H9 (cell line): ENCODE data around the gene ABHD5. TPM values are rescaled to one million over a fixed set of nuclear protein-coding genes. Genes with fewer than 3 reads are reported as not detected.

Source experiments
- DNase-seq: peaks from one replicate; pipeline ENCODE4 v3.0.0-alpha.2; 2017
- H2AFZ ChIP-seq: one replicate; pipeline ENCODE4 v1.6.1; 2013; ENCODE audit warnings: mild to moderate bottlenecking, low read length, control low read depth, moderate library complexity
- H2AK5ac ChIP-seq: 2 replicates; pipeline ENCODE4 v1.6.1; 2013; ENCODE audit warnings: low read length, control low read depth, mixed read lengths; ENCODE audit not compliant: insufficient read length
- H2BK120ac ChIP-seq: one replicate; pipeline ENCODE4 v1.6.1; 2013; ENCODE audit warnings: low read depth, mild to moderate bottlenecking, low read length, control low read depth, inconsistent platforms; ENCODE audit not compliant: poor library complexity, severe bottlenecking
- H2BK12ac ChIP-seq: 2 replicates; pipeline ENCODE4 v1.6.1; 2013; ENCODE audit warnings: low read length, control low read depth, mixed read lengths, low read depth; ENCODE audit not compliant: insufficient read length
- H2BK15ac ChIP-seq: 2 replicates; pipeline ENCODE4 v1.6.1; 2013; ENCODE audit warnings: low read depth, low read length, control low read depth
- H2BK20ac ChIP-seq: one replicate; pipeline ENCODE4 v1.6.1; 2013; ENCODE audit warnings: low read depth, mild to moderate bottlenecking, low read length, control low read depth, inconsistent platforms; ENCODE audit not compliant: poor library complexity, severe bottlenecking
- H2BK5ac ChIP-seq: 2 replicates; pipeline ENCODE4 v1.6.1; 2013; ENCODE audit warnings: low read length, control low read depth, mixed read lengths; ENCODE audit not compliant: insufficient read length
- H3K14ac ChIP-seq: 2 replicates; pipeline ENCODE4 v1.6.1; 2013; ENCODE audit warnings: low read length, control low read depth; ENCODE audit not compliant: insufficient read depth
- H3K18ac ChIP-seq: 2 replicates; pipeline ENCODE4 v1.6.1; 2013; ENCODE audit warnings: low read depth, mild to moderate bottlenecking, mixed read lengths, low read length, control low read depth; ENCODE audit not compliant: insufficient read length
- H3K23ac ChIP-seq: 2 replicates; pipeline ENCODE4 v1.6.1; 2013; ENCODE audit warnings: low read length, control low read depth, mixed read lengths, low read depth; ENCODE audit not compliant: insufficient read length
- H3K23me2 ChIP-seq: 2 replicates; pipeline ENCODE4 v1.6.1; 2013; ENCODE audit warnings: low read depth, mild to moderate bottlenecking, mixed read lengths, low read length, control low read depth; ENCODE audit not compliant: insufficient read length, poor library complexity, severe bottlenecking
- H3K27ac ChIP-seq: 2 replicates; pipeline ENCODE4 v1.5.1; 2013; ENCODE audit warnings: low read length, control low read depth, mixed read lengths, low read depth; ENCODE audit not compliant: insufficient read length
- H3K27me3 ChIP-seq: 2 replicates; pipeline ENCODE4 v1.6.1; 2013; ENCODE audit warnings: low read length, control low read depth, inconsistent platforms; ENCODE audit not compliant: insufficient read depth
- H3K4ac ChIP-seq: 2 replicates; pipeline ENCODE4 v1.6.1; 2013; ENCODE audit warnings: low read depth, mild to moderate bottlenecking, control low read depth, inconsistent platforms, low read length, moderate library complexity
- H3K4me1 ChIP-seq: 2 replicates; pipeline ENCODE4 v1.6.1; 2013; ENCODE audit warnings: low read length, control low read depth, inconsistent platforms; ENCODE audit not compliant: insufficient read depth
- H3K4me2 ChIP-seq: 2 replicates; pipeline ENCODE4 v1.6.1; 2013; ENCODE audit warnings: low read length, control low read depth, mixed read lengths; ENCODE audit not compliant: insufficient read length, insufficient read depth
- H3K56ac ChIP-seq: 2 replicates; pipeline ENCODE4 v1.6.1; 2013; ENCODE audit warnings: low read depth, mild to moderate bottlenecking, mixed read lengths, low read length, control low read depth; ENCODE audit not compliant: insufficient read length
- H3K79me1 ChIP-seq: 2 replicates; pipeline ENCODE4 v1.6.1; 2013; ENCODE audit warnings: low read depth, mild to moderate bottlenecking, moderate library complexity, low read length, control low read depth, inconsistent platforms; ENCODE audit not compliant: insufficient read depth, poor library complexity, severe bottlenecking
- H3K79me2 ChIP-seq: 2 replicates; pipeline ENCODE4 v1.6.1; 2013; ENCODE audit warnings: low read length, control low read depth, inconsistent platforms; ENCODE audit not compliant: insufficient read depth
- H3K9ac ChIP-seq: 2 replicates; pipeline ENCODE4 v1.6.1; 2013; ENCODE audit warnings: low read length, control low read depth, mixed read lengths; ENCODE audit not compliant: insufficient read length; ENCODE audit errors: extremely low read depth
- H3K9me3 ChIP-seq: one replicate; pipeline ENCODE4 v1.6.1; 2013; ENCODE audit warnings: low read depth, low read length, inconsistent platforms; ENCODE audit not compliant: control insufficient read depth
- H3T11ph ChIP-seq: one replicate; pipeline ENCODE4 v1.6.1; 2013; ENCODE audit warnings: mild to moderate bottlenecking, low read length, control low read depth, inconsistent platforms
- H4K20me1 ChIP-seq: one replicate; pipeline ENCODE4 v1.6.1; 2013; ENCODE audit not compliant: control insufficient read depth, insufficient read length, insufficient read depth
- H4K5ac ChIP-seq: 2 replicates; pipeline ENCODE4 v1.6.1; 2013; ENCODE audit warnings: low read depth, mild to moderate bottlenecking, mixed read lengths, low read length, control low read depth; ENCODE audit not compliant: insufficient read length
- H4K8ac ChIP-seq: replicated peaks from 2 replicates; pipeline ENCODE4 v1.6.1; 2013; ENCODE audit warnings: low read length, control low read depth, mixed read lengths, low read depth; ENCODE audit not compliant: insufficient read length
- H4K91ac ChIP-seq: 2 replicates; pipeline ENCODE4 v1.6.1; 2013; ENCODE audit warnings: low read depth, mild to moderate bottlenecking, moderate library complexity, mixed read lengths, low read length, control low read depth; ENCODE audit not compliant: insufficient read length
- H3K27ac Mint-ChIP-seq, 3 experiments: 2 replicates in 2 of 3; 3 replicates in 1 of 3; pipeline ENCODE4 v1.8.0; 2020 to 2021; ENCODE audit warnings: mixed read lengths in 3 of 3, mild to moderate bottlenecking in 1 of 3, moderate library complexity in 1 of 3
- H3K27me3 Mint-ChIP-seq: 2 replicates; pipeline ENCODE4 v1.8.0; 2021; ENCODE audit warnings: low read depth, mild to moderate bottlenecking, moderate library complexity, mixed read lengths
- H3K36me3 Mint-ChIP-seq, 3 experiments: 2 replicates in 2 of 3; 3 replicates in 1 of 3; pipeline ENCODE4 v1.8.0; 2020 to 2021; ENCODE audit warnings: low read depth in 3 of 3, mixed read lengths in 3 of 3; ENCODE audit not compliant: insufficient read depth in 1 of 3
- H3K4me1 Mint-ChIP-seq, 2 experiments: 2 replicates each; pipeline ENCODE4 v1.8.0; 2020; ENCODE audit warnings: mixed read lengths in 2 of 2
- H3K4me3 Mint-ChIP-seq, 2 experiments: 2 replicates in 1 of 2; 3 replicates in 1 of 2; pipeline ENCODE4 v1.8.0; 2020 to 2021; ENCODE audit warnings: mild to moderate bottlenecking in 2 of 2, mixed read lengths in 2 of 2, moderate library complexity in 1 of 2
- H3K9me3 Mint-ChIP-seq, 2 experiments: 2 replicates in 1 of 2; 3 replicates in 1 of 2; pipeline ENCODE4 v1.8.0; 2020; ENCODE audit warnings: mild to moderate bottlenecking in 2 of 2, mixed read lengths in 2 of 2, moderate library complexity in 1 of 2
- whole genome bisulfite sequencing: extraction: QIAGEN DNeasy Blood & Tissue Kit; methylation state at CpG from one replicate; pipeline ENCODE4 v1.1.7; 2013; ENCODE audit warnings: missing lambda C conversion rate, low lambda C conversion rate, mixed read lengths; ENCODE audit not compliant: insufficient read length; ENCODE audit errors: extremely low coverage; 5-methylcytosine and 5-hydroxymethylcytosine counted together
- total RNA-seq: library from RNA; stranded (reverse); gene quantifications from 2 replicates; pipeline ENCODE4 v1.2.1, GENCODE V29; 2021
- TF ChIP-seq, protein P1 (sequence below): fragments of 200-600 bp; sonication (generic); conservative IDR thresholded peaks from 3 replicates; pipeline ENCODE4 v1.8.0; 2021; ENCODE audit warnings: antibody characterized with exemption, mild to moderate bottlenecking

Gene ABHD5
- total RNA-seq, 1 experiment from 2014 or later: 13.1 TPM

DNA sequence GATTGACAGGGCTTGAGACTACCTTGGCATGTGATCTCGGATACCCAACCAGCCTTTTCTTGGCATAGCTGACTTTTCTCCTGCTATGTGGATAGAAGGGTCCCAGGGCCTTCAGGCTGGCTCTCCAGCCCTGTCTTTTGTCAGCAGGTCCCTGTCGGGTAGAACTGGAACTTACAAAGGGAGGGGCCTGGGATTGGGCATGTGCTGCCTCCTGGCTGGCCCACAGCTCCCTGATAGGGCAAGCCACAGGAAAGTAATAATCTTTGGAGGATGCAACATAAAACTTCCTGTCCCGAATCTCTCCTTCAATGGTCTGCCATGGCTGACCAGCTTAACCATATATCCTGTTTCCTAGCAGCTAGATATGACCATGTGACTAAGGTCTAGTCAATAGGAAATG lies 89.1 kb downstream of the ABHD5 start:
- Histone ChIP-seq H3K4me1 (no peaks in the 10 kb centered on the region), H4K5ac (no peak overlapping the region), H3K79me2 (no peaks in the 10 kb centered on the region), H3K4me2 (no peak overlapping the region), H4K8ac (no peak overlapping the region), H2BK12ac (no peak overlapping the region), H3K79me1 (no peaks in the 10 kb centered on the region), H2BK5ac (no peak overlapping the region), H4K91ac (no peak overlapping the region), H3K56ac (no peak overlapping the region), H3K9me3 (no peaks in the 10 kb centered on the region), H3K18ac (no peak overlapping the region), H3K23ac (no peak overlapping the region), H3K4ac (no peak overlapping the region), H3K9ac (no peak overlapping the region), H3K23me2 (no peaks in the 10 kb centered on the region), H2BK15ac (no peak overlapping the region), H4K20me1 (no peaks in the 10 kb centered on the region), H2AK5ac (no peak overlapping the region), H3K27me3 (no peaks in the 10 kb centered on the region), H3K14ac (no peak overlapping the region), H2BK120ac (no peak overlapping the region), H3K27ac (no peak overlapping the region), H2BK20ac (no peak overlapping the region), H3T11ph (no peak overlapping the region), H2AFZ (no peak overlapping the region)
- DNase-seq: peak; percentile 6
- Mint-ChIP-seq H3K36me3 (no peaks in the 10 kb centered on the region), H3K27ac (no peak overlapping the region), H3K9me3 (peaks cover 2 to 3% of the 10 kb centered on the region in 2 experiments; a peak in 3 of 5 replicates), H3K4me1 (no peaks in the 10 kb centered on the region), H3K4me3 (no peak overlapping the region), H3K27me3 (peaks cover 8% of the 10 kb centered on the region)
- TF ChIP-seq, protein P1, sequence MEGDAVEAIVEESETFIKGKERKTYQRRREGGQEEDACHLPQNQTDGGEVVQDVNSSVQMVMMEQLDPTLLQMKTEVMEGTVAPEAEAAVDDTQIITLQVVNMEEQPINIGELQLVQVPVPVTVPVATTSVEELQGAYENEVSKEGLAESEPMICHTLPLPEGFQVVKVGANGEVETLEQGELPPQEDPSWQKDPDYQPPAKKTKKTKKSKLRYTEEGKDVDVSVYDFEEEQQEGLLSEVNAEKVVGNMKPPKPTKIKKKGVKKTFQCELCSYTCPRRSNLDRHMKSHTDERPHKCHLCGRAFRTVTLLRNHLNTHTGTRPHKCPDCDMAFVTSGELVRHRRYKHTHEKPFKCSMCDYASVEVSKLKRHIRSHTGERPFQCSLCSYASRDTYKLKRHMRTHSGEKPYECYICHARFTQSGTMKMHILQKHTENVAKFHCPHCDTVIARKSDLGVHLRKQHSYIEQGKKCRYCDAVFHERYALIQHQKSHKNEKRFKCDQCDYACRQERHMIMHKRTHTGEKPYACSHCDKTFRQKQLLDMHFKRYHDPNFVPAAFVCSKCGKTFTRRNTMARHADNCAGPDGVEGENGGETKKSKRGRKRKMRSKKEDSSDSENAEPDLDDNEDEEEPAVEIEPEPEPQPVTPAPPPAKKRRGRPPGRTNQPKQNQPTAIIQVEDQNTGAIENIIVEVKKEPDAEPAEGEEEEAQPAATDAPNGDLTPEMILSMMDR: no peak
- WGBS: no CpG with 5 or more reads among the region's 3 CpGs
